Activated CD4-positive, alpha-beta T cell treated with anti-CD3 and anti-CD28 coated beads, Interleukin-2, amount 10 ng/mL, durations not matched to agents 7 days and 5 days (primary cell): ENCODE results near the gene FUT3. TPM values are rescaled to one million over a fixed set of nuclear protein-coding genes. Genes with fewer than 3 reads are reported as not detected.
"Not testable (repeated sequence)": the region's sequence is repeated elsewhere in the genome, so short reads cannot be mapped to it uniquely, and the experiment has no call there.

ENCODE experiments used
- CTCF ChIA-PET: fragments of 350-600 bp; sonication (Branson Sonifier 250); formaldehyde crosslinking; loops from one replicate; lab custom pipeline; 2021; ENCODE audit warnings: antibody characterized with exemption; lab: Charles Lee
- POLR2A ChIA-PET: fragments of 350-600 bp; sonication (Branson Sonifier 250); formaldehyde crosslinking; loops from one replicate; lab custom pipeline; 2021; ENCODE audit warnings: antibody characterized with exemption; lab: Charles Lee
- DNase-seq: peaks from one replicate; pipeline ENCODE4 v3.0.0-alpha.2; 2020
- H3K27ac Mint-ChIP-seq: one replicate; pipeline ENCODE4 v1.8.0; 2021; ENCODE audit warnings: mild to moderate bottlenecking, moderate library complexity, mixed read lengths
- H3K27me3 Mint-ChIP-seq: one replicate; pipeline ENCODE4 v1.8.0; 2021; ENCODE audit warnings: mixed read lengths
- H3K36me3 Mint-ChIP-seq: one replicate; pipeline ENCODE4 v1.8.0; 2021; ENCODE audit warnings: low read depth, mixed read lengths
- H3K4me1 Mint-ChIP-seq: one replicate; pipeline ENCODE4 v1.8.0; 2021; ENCODE audit warnings: mixed read lengths
- H3K4me3 Mint-ChIP-seq: one replicate; pipeline ENCODE4 v1.8.0; 2021; ENCODE audit warnings: mild to moderate bottlenecking, moderate library complexity, mixed read lengths
- H3K9me3 Mint-ChIP-seq: one replicate; pipeline ENCODE4 v1.8.0; 2021; ENCODE audit warnings: mixed read lengths
- total RNA-seq, 2 experiments: library from RNA; stranded (reverse); gene quantifications; one replicate each; pipeline ENCODE4 v1.2.3, GENCODE V29; 2021

The FUT3 gene
- total RNA-seq, 2 experiments from 2014 or later = not detected

DNA sequence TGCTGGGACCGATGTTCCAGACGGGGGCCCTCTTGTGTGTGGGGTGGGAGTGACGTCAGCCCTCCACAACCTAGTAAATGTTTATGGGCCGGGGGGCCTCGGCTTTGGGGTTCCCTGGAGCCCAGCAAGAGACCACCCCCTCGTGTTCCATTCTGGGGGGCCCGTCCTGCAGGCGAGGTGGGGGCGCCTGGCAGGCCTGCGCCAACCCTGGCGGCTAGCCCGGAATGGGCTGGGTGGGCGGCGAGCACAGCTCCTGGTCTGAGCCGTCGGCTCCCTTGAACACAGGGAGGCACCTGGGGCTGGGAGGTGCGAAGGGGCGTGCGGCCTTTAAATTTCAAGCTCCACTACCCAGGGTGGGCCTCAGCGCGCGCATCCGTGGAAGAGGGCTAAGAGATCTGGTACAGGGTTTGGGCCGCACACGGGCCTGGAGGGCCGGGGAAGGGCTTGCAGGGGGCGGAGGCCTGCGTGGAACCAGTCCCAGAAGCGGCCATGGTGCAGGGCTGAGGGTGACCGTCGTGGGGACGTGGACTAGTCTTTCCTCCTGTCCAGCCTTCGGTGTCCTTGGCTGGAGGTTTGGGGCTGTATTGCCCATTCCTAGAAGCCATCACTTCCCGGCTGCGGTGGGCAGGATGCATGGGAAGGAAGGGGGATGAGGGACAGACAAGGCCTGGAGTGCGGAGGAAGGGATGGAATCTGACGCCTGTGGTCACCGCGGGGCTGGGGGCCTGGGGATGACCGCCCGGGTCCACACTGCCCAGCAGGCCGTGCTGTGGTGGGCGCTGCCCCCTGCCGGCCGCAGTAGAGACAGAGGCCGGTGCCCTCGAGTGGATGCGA lies 40.9 kb upstream of the FUT3 start:
- H3K36me3 Mint-ChIP-seq = peaks cover 2% of the 10 kb centered on the region
- ChIA-PET POLR2A (no interaction called here), CTCF (interaction anchor here (1.2 to 2.4 kb wide), 2 partner anchors 11 to 88 kb away, joined by 3 to 10 read pairs; partner anchors contain the start of gene NDUFA11)
- no peaks in the 10 kb centered on the region for H3K4me1 Mint-ChIP-seq
- no peaks in the 10 kb centered on the region for H3K9me3 Mint-ChIP-seq
- peaks cover 4% of the 10 kb centered on the region for H3K27me3 Mint-ChIP-seq
- H3K27ac Mint-ChIP-seq = no peak overlapping the region
- no peak overlapping the region for H3K4me3 Mint-ChIP-seq
- DNase-seq = no peak

DNA sequence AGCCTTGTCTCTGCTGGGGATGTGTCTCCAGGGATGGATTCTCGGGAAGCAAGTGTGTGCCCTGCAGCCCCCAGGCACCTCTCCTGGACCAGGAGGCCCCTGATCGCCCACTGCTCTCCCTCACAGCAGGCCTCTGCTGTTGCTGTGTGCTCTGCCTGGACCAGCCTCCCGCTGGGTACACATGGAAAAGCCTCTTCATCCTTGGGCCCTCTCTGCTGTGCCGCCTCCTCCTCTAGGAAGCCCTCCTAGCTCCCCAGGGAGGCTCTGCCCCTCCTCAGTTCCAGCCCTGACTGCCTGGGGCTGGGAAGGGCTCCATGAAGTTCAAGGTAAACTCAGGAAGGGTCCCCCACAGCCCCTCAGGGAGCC lies 40.3 kb upstream of the FUT3 start:
- Mint-ChIP-seq H3K4me3 (no peak overlapping the region), H3K9me3 (no peaks in the 10 kb centered on the region), H3K36me3 (peaks cover 2% of the 10 kb centered on the region), H3K4me1 (no peaks in the 10 kb centered on the region), H3K27me3 (peaks cover 4% of the 10 kb centered on the region), H3K27ac (no peak overlapping the region)
- no peak for DNase-seq
- ChIA-PET POLR2A (no interaction called here), CTCF (interaction anchor here (2.4 kb wide), 1 partner anchor 87 kb away, joined by 10 read pairs; no protein-coding TSS in a partner anchor)

DNA sequence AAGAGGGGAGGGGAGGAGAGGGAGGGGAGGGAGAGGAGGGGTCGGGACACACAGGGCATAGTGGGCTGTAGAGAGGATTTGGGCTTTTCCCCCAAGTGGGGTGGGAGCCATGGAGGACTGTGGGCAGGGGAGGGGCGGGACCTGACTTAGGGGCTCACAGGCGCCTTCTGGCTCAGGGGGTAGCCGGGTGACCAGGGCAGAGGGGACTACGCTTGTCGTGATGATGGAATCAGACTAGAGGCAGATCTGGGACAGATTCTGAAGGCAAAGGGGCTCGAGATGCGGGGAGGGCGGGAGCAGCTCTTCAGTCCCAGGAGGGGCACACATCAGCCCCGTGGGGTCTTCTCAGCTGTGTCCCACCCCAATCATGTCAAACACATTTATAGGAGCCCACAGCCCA lies 38.9 kb upstream of the FUT3 start:
- Mint-ChIP-seq H3K36me3 (no peaks in the 10 kb centered on the region), H3K27me3 (peaks cover 4% of the 10 kb centered on the region), H3K27ac (no peak overlapping the region), H3K9me3 (no peaks in the 10 kb centered on the region), H3K4me3 (no peak overlapping the region), H3K4me1 (no peaks in the 10 kb centered on the region)
- DNase-seq = no peak
- ChIA-PET CTCF (interaction anchor here (0.9 to 2.4 kb wide), 2 partner anchors 23 to 86 kb away, joined by 3 to 10 read pairs; no protein-coding TSS in a partner anchor), POLR2A (no interaction called here)

- H3K27ac Mint-ChIP-seq = no peak overlapping the region
- no peaks in the 10 kb centered on the region for H3K9me3 Mint-ChIP-seq
- no peaks in the 10 kb centered on the region for H3K4me1 Mint-ChIP-seq
- H3K36me3 Mint-ChIP-seq = no peaks in the 10 kb centered on the region
- DNase-seq = no peak
- H3K4me3 Mint-ChIP-seq = no peak overlapping the region
- CTCF ChIA-PET = no interaction called here
- POLR2A ChIA-PET = no interaction called here
- peaks cover 4% of the 10 kb centered on the region for H3K27me3 Mint-ChIP-seq
These were observed 38.2 kb upstream of the FUT3 start for GRCh38 chr19:5889288-5889971.

DNA sequence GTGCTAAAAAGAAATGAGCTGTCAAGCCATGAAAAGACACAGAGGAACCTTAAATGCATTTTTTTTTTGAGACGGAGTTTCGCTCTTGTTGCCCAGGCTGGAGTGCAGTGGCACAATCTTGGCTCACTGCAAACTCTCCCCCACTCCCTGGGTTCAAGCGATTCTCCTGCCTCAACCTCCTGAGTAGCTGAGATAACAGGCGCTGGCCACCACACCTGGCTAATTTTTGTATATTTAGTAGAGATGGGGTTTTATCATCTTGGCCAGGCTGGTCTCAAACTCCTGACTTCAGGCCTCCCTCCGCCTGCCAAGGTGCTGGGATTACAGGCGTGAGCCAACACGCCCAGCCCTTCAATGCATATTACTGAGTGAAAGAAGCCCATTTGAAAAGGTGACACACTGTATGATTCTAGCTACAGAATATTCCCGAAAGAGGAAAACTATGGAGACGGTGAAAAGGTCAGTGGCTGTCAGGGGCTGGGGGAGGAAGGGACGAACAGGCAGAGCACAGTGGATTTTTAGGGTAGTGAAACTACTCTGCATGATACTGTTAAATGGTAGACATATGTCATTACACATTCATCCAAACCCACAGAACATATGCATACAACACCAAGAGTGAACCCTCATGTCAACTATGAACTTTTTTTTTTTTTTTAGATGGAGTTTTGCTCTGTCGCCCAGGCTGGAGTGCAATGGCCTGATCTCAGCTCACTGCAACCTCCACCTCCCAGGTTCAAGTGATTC lies 33.0 kb upstream of the FUT3 start:
- H3K36me3 Mint-ChIP-seq, H3K9me3 Mint-ChIP-seq, DNase-seq, POLR2A ChIA-PET, H3K4me1 Mint-ChIP-seq, H3K27ac Mint-ChIP-seq, H3K4me3 Mint-ChIP-seq, H3K27me3 Mint-ChIP-seq: not testable (repeated sequence)
- CTCF ChIA-PET = interaction anchor here (0.7 to 1.2 kb wide), 3 partner anchors 13 to 543 kb away, joined by 3 to 6 read pairs (median 5); partner anchors contain the start of genes PRR22 and PTPRS

DNA sequence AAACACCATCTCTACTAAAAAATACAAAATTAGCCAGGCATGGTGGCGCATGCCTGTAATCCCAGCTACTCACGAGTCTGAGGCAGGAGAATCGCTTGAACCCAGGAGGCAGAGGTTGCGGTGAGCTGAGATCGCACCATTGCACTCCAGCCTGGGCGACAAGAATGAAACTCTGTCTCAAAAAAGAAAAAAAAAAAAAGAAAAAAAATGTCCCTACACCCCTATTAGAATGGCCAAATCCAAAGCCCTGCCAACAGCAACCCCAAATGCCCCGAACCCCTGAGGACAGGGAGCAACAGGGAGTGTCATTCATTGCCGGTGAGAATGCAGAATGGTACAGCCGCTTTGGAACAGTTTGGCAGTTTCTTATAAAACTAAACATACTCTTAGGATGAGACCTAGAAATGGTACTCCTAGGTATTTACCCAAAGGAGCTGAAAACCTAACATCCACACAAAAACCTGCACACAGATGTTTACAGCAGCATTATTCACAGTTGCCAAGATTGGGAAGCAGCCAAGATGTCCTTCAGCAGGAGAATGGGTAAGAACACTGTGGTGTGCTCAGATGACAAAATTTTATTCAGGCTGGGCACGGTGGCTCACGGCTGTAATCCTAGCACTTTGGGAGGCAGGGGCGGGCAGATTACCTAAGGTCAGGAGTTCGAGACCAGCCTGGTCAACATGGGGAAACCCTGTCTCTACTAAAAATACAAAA lies 32.1 kb upstream of the FUT3 start:
- POLR2A ChIA-PET, H3K36me3 Mint-ChIP-seq, H3K4me3 Mint-ChIP-seq, H3K9me3 Mint-ChIP-seq, H3K27me3 Mint-ChIP-seq, H3K4me1 Mint-ChIP-seq, H3K27ac Mint-ChIP-seq, DNase-seq: not testable (repeated sequence)
- CTCF ChIA-PET = interaction anchor here (0.7 kb wide), 2 partner anchors 9 to 542 kb away, joined by 3 to 5 read pairs; partner anchors contain the start of gene PTPRS

- Mint-ChIP-seq H3K27ac (no peak overlapping the region), H3K4me1 (no peaks in the 10 kb centered on the region), H3K27me3 (peaks cover 2% of the 10 kb centered on the region), H3K36me3 (no peaks in the 10 kb centered on the region), H3K9me3 (no peaks in the 10 kb centered on the region), H3K4me3 (no peak overlapping the region)
- POLR2A ChIA-PET = no interaction called here
- CTCF ChIA-PET = interaction anchor here (0.7 to 1.5 kb wide), 2 partner anchors 8 to 79 kb away, joined by 3 read pairs; no protein-coding TSS in a partner anchor
- DNase-seq = no peak
These were observed 31.2 kb upstream of the FUT3 start for GRCh38 chr19:5882421-5882968.

DNA sequence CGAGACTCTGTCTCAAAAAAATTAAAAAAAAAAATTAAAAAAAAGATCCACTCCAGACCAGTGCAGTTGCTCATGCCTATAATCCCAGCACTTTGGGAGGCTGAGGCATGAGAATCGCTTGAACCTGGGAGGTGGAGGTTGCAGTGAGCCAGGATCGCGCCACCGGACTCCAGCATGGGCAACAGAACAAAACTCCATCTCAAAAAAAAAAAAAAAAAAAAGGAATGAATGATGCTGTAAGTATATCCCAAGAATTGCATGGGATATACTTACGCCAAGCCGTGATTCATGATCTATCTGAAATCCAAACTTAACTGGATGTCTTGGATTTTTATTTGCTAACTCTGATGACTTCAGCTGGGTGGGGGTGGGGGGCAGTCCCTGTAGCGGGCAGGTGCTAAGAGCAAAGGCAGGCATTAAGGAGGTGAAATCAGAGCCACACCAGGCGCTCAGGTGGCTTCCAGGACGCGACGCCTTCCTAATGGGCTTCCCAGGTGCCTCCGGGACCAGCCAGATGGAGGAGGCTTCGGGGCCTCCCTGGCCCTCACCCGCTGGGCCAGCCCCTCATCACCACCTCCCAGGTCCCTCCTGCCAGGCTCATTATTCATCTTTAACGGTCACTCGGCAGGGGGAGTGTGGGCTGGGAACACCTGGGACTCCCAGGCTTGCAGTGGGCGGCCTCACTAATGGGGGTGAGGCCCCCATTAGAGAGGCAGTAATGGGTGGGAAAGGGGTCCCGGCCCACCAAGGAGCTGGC lies 30.5 kb upstream of the FUT3 start:
- Mint-ChIP-seq H3K4me3 (no peak overlapping the region), H3K27ac (no peak overlapping the region), H3K4me1 (no peaks in the 10 kb centered on the region), H3K27me3 (peaks cover 2% of the 10 kb centered on the region), H3K36me3 (no peaks in the 10 kb centered on the region), H3K9me3 (no peaks in the 10 kb centered on the region)
- ChIA-PET POLR2A (no interaction called here), CTCF (interaction anchor here (1.5 kb wide), 1 partner anchor 78 kb away, joined by 3 read pairs; no protein-coding TSS in a partner anchor)
- DNase-seq = no peak

DNA sequence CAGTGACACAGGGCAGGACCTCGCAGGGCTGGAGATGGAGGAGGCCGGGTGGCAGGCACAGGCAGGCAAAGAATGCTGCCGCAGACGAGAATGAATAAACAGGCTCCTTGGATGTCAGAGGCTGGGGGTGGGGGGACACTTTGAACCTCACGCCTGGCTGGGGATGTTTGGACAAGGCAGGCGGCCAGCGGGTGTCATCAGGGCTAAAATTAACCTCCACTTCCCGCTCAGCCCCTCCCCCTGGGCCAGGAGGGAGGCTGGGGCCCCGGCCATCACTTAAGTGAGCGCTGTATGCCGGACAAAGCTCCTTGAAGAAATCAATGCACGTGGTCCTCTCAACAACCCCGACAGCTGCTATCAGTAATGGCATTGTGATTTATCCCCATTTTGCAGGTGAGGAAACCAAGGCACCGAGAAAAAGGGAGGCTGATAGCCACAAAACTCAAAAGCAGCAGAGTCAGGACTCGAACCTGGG lies 29.4 kb upstream of the FUT3 start:
- ChIA-PET CTCF (interaction anchor here (0.8 kb wide), 1 partner anchor 10 kb away, joined by 8 read pairs; no protein-coding TSS in a partner anchor), POLR2A (no interaction called here)
- H3K27ac Mint-ChIP-seq = no peak overlapping the region
- no peak for DNase-seq
- peaks cover 2% of the 10 kb centered on the region for H3K27me3 Mint-ChIP-seq
- no peaks in the 10 kb centered on the region for H3K4me1 Mint-ChIP-seq
- H3K9me3 Mint-ChIP-seq = no peaks in the 10 kb centered on the region
- H3K36me3 Mint-ChIP-seq = no peaks in the 10 kb centered on the region
- H3K4me3 Mint-ChIP-seq = no peak overlapping the region

DNA sequence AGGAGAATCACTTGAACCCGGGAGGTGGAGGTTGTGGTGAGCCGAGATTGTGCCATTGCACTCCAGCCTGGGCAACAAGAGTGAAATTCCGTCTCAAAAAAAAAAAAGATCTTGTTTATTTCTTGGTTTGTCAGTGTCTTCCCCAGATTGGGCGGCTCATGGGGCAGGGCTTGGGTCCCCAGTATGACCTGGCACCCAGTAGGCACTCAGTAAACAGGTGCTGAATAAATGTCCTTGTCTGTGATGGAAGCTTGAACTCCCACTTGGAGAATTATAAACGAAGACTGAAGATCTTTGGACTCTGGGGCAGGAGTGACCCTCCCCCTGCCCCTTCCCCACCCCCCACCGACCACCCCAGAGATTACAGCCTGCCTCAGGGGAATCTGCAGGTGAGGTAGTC lies 28.9 kb upstream of the FUT3 start:
- ChIA-PET POLR2A (no interaction called here), CTCF (interaction anchor here (0.8 kb wide), 1 partner anchor 11 kb away, joined by 8 read pairs; no protein-coding TSS in a partner anchor)
- Mint-ChIP-seq H3K27me3 (peaks cover 2% of the 10 kb centered on the region), H3K27ac (no peak overlapping the region), H3K9me3 (no peaks in the 10 kb centered on the region), H3K4me3 (no peak overlapping the region), H3K4me1 (no peaks in the 10 kb centered on the region), H3K36me3 (no peaks in the 10 kb centered on the region)
- DNase-seq = no peak

DNA sequence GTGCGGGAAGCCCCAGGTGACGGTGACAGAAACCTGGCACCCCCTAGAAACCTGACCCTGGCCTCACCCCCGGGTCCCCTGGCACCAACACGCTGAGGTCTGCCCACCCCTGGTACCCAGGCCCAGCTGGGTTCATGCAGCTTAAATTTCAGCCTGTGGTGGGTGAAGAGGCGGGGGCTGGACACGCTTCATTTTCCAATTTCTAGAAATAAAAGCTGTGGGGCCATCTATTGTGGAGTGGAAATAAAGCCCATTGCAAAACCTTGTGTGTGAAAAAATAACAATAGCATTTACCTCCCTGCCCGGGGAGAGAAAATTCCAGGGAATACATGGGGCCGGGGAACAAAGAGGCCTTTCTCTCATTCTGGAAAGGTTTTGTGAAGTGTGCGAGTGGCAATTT lies 26.6 kb upstream of the FUT3 start:
- Mint-ChIP-seq H3K27ac (no peak overlapping the region), H3K4me1 (no peaks in the 10 kb centered on the region), H3K36me3 (no peaks in the 10 kb centered on the region), H3K9me3 (no peaks in the 10 kb centered on the region), H3K4me3 (no peak overlapping the region), H3K27me3 (peaks cover 2% of the 10 kb centered on the region)
- ChIA-PET CTCF (no interaction called here), POLR2A (no interaction called here)
- DNase-seq = no peak
